ENCODE data around the gene TMEFF1. TPM values are rescaled to one million over a fixed set of nuclear protein-coding genes. Genes with fewer than 3 reads are reported as not detected.
A peak's percentile ranks its signal among the peaks of the same experiment; 100 is the strongest.

Gene TMEFF1
- total and polyA plus RNA-seq, 10 of the 15 experiments (the other 5 are each of a cell fraction or from before 2014, with no cell fraction given) = 0.03 to 0.55 (median 0.11) TPM; not detected in 3

GRCh38 chr9:100598641-100599145 is 125.7 kb downstream of the TMEFF1 start (continued):
- TF ChIP-seq ZNF24 (IDR thresholded peaks at IDR 0.05) (no peak), RB1 (IDR thresholded peaks at IDR 0.05; ENCODE audit: borderline replicate concordance) (0 out of 2 replicates have a peak, but pooled peaks have one; percentile 57), HDAC2 (IDR thresholded peaks at IDR 0.05) (no peak), MYC (IDR thresholded peaks at IDR 0.05; ENCODE audit: insufficient read depth, insufficient read length, insufficient replicate concordance, low read length, severe bottlenecking) (no peak), BACH1 (IDR thresholded peaks at IDR 0.05; ENCODE audit: borderline replicate concordance) (no peak), POLR2AphosphoS2 (IDR thresholded peaks at IDR 0.05; ENCODE audit: low read depth, low read length) (no peak), SRF (IDR thresholded peaks at IDR 0.05; ENCODE audit: low read depth in 2 of 2, low read length in 2 of 2) (no peak), IKZF1 (conservative IDR thresholded peaks at IDR 0.05) (peak; percentile 88), TBL1XR1 (IDR thresholded peaks at IDR 0.05; ENCODE audit: low read depth, low read length) (no peak), EP300 (IDR thresholded peaks at IDR 0.05; ENCODE audit: borderline replicate concordance in 1 of 2, control insufficient read depth in 1 of 2, low read depth in 2 of 2, low read length in 2 of 2) (no peak), KDM1A (IDR thresholded peaks at IDR 0.05; ENCODE audit: borderline replicate concordance) (no peak), NKRF (conservative IDR thresholded peaks at IDR 0.05) (no peak)

Data from GM12878 (cell line).